Smooth muscle cell of the brain vasculature (primary cell): ENCODE results near the gene NRBF2.
"Not testable (repeated sequence)": the region's sequence is repeated elsewhere in the genome, so short reads cannot be mapped to it uniquely, and the experiment has no call there.

ENCODE experiments used
- DNase-seq: peaks from one replicate; pipeline ENCODE4 v3.0.0-alpha.2; 2012; ENCODE audit warnings: low read depth, low spot score

Gene NRBF2

GRCh38 chr10:63133056-63133820, at the start of gene NRBF2:
Gene NRBF2, plus strand, starts transcription at chr10:63133328. Its CDS starts 143 bp downstream, at chr10:63133471.
- DNase-seq: peak; percentile 96

GRCh38 chr10:63083406-63083805, 49.7 kb upstream of the NRBF2 start:
- not testable (repeated sequence) for DNase-seq

DNA sequence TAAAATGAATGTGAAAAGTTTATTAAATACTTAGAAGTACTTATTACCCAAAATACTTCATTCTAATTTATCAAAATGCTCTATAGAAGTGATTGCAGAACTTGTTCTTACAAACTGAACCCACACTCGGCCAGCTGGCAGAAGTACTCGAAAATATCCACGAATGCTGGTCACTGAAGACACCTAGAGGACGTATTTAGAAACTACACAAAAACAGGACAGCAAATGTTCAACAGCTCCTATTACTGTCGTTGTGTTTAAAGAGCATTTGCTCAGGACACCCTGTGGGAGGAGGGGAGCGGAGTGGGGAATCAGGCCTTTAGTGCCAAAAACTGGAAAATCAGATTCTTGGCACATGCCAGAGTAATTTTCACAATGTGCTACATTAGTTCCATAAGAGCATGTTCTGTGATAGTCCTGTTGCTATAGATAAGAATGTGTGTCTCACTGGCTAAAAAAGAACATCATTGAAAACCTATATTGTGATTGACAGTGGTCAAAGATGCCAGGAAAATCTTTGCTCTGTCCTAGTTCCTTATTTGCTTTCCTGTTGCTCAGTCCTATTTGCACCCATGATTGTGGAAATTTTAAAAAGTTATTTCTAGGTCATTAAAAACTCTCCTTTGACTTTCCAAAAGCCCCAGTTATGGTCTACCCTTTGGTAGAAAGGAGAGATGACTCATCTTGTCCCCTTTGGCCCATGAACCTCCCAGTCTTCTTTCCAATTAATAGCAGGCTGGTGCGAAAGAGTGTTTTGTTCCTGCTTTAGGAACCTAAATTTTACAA, 49.0 kb upstream of the NRBF2 start:
- peak; percentile 55 for DNase-seq

GRCh38 chr10:63084690-63085382, 48.3 kb upstream of the NRBF2 start:
- DNase-seq: no peak

- no peak for DNase-seq
Measured at GRCh38 chr10:63093227-63093626, 39.9 kb upstream of the NRBF2 start.

- no peak for DNase-seq
Measured at GRCh38 chr10:63094405-63094804, 38.7 kb upstream of the NRBF2 start.

DNA sequence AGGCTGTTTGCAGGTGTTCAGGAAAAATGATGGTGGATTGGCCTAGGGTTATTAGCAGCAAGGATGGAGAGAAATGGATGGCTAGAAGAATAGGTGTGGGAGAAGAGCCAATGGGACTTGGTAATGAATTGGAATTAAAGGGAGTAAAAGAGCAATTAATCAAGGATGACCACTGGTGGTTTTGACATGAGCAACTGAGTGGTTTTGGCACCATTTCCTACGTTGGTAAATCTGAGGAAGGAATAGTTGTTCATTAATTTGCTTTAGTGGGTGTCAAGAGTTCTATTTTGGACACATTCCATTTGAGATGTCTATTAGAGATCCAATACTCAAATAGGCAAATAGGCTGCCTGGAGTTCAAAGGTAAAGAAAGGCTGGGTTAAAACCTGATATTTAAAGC, 38.2 kb upstream of the NRBF2 start:
- DNase-seq: no peak

GRCh38 chr10:63099734-63100133, 33.4 kb upstream of the NRBF2 start:
- DNase-seq: no peak

GRCh38 chr10:63101091-63101490, 32.0 kb upstream of the NRBF2 start:
- DNase-seq: not testable (repeated sequence)

DNA sequence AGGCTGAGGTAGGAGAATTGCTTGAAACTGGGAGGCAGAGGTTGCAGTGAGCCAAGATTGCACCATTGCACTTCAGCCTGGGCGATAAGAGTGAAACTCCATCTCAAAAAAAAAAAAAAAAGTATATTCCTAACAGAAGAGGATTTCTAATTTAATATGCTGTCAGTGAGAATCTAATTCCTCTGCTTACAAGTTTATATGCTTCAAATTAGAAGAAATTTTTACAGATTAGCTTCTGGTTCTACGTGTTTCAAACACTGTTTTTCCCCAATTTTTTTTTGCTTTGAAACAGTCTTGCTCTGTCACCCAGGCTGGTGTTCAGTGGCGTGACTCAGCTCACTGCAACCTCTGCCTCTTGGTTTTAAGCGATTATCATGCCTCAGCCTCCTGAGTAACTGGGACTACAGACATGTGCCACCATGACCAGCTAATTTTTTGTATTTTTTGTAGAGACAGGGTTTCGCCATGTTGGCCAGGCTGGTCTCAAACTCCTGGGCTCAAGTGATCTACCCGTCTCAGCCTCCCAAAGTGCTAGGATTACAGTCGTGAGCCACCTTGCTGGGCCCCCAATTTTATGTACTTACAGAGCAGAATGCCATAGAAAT, 30.7 kb upstream of the NRBF2 start:
- not testable (repeated sequence) for DNase-seq

DNA sequence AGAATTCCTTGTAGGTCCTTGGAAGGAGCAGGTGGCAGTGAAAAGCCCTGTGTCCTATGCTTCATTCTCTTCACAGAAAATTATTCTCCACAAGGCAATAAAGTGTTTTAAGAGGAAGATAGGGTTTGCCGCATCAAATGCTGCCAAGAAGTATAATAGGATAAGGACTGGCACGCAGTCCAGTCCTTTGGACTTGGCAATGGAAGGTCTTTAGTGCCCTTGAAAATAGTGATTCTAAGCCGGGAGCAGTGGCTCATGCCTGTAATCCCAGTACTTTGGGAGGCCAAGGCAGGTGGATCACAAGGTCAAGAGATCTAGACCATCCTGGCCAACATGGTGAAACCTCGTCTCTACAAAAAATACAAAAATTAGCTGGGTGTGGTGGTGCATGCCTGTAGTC, 29.9 kb upstream of the NRBF2 start:
- DNase-seq: not testable (repeated sequence)

- no peak for DNase-seq
Measured at GRCh38 chr10:63103971-63104409, 29.1 kb upstream of the NRBF2 start.

DNA sequence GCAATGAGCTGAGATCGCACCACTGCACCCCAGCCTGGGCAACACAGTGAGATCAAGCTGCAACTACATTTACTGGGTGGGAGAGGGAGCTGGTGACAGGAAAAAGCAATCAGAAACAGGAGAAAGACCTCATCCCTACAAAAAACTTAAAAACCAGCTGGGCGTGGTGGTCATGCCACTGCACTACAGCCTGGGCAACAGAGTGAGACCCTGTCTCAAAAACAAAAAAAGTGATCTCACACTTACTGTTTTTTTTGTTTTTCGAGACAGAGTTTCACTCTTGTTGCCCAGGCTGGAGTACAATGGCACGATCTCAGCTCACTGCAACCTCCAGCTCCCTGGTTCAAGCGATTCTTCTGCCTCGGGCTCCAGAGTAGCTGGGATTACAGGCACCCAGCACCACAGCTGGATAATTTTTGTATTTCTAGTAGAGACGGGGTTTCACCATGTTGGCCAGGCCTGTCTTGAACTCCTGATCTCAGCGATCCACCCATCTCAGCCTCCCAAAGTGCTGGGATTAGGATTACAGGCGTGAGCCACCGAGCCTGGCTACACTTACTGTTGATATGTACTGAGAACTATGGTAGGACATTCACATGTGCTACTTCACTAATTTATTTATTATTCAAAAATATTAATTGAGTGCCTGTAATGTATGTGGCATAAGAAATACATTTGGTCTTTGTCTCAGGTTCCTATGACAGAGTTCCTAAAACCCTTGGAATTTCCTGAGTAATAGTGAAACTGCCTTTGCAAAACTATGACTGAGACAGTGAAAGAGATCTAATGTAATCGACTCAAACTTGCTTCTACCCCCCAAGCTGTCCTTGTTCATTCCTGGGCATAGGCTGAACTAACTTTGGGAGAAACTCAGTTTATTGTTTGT, 27.7 kb upstream of the NRBF2 start:
- DNase-seq: no peak

DNA sequence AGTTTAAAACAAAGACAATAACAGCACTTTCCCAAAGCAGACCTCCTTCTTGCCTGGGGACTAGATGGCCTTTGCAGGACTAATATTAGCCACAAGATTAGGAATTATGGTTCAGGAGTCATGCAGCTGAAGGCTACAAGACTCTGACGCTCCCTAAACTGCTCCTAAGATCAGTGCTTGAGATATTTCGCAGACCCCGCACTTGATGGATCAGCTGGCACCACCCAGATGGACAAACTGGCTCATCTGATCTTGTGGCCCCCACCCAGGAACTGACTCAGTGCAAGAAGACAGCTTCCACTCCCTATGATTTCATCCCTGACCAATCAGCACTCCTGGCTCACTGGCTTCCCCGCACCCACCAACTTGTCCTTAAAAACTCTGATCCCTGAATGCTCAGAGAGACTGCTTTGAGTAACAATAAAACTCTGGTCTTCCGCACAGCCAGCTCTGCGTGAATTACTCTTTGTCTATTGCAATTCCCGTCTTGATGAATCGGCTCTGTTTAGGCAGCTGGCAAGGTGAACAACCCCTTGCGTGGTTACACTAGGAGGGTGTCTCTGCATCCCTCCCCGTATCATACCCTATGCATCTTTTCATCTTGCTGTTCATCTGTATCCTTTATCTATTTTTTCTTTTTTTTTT, 26.9 kb upstream of the NRBF2 start:
- DNase-seq: peak; percentile 35

DNA sequence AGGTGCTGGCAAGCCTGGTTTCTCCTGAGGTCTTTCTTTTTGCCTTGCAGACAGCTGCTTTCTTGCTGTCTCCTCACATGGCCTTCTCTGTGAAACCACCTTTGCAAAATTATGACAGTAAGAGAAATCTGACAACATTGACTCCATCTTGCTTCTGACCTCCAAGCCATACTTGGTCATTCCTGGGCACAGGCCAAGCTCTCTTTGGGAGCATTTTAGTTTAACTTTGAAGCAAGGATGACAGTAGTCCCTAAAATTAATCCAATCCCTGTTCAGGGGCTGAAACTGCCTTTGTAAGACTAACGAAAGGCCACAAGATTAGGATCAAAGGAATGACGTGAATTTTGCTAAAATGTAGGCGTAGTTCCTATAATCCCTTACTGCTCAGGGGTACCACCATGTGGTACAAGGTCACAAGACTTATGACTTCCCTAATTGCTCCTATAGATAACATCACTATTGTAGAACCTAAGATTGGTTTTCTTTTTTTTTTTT, 25.1 kb upstream of the NRBF2 start:
- DNase-seq: no peak

GRCh38 chr10:63110940-63111339, 22.2 kb upstream of the NRBF2 start:
- DNase-seq: no peak

GRCh38 chr10:63114031-63114814, 18.9 kb upstream of the NRBF2 start:
- no peak for DNase-seq

GRCh38 chr10:63115732-63116383, 17.3 kb upstream of the NRBF2 start:
- DNase-seq: no peak
